SH-SY5Y (cell line): Measurements from ENCODE around the gene CYTL1.

ENCODE experiments used
- GATA2 ChIP-seq: IDR thresholded peaks from 2 replicates; pipeline ENCODE4 v1.6.1; 2011; ENCODE audit warnings: mild to moderate bottlenecking, low read depth, low read length
- GATA3 ChIP-seq: IDR thresholded peaks from 2 replicates; pipeline ENCODE4 v1.6.1; 2011; ENCODE audit warnings: low read depth, mild to moderate bottlenecking, low read length, moderate library complexity

DNA sequence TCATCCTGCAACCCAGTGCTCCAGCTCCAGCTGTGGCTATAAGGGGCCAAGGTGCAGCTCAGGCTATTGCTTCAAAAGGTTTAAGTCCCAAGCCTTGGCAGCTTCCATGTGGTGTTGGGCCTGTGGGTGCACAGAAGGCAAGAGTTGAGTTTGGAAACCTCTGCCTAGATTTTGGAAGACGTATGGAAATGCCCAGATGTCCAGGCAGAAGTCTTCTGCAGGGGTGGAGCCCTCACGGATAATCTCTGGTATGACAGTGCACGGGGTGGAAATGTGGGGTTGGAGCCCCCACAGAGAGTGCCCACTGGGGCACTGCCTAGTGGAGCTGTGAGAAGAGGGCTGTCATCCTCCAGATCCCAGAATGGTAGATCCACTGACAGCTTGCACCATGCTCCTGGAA is 44.5 kb downstream of the CYTL1 start:
- TF ChIP-seq GATA2 (no peak), GATA3 (no peak)
